ENCODE measurements around the gene PIEZO2.

The PIEZO2 gene

DNA sequence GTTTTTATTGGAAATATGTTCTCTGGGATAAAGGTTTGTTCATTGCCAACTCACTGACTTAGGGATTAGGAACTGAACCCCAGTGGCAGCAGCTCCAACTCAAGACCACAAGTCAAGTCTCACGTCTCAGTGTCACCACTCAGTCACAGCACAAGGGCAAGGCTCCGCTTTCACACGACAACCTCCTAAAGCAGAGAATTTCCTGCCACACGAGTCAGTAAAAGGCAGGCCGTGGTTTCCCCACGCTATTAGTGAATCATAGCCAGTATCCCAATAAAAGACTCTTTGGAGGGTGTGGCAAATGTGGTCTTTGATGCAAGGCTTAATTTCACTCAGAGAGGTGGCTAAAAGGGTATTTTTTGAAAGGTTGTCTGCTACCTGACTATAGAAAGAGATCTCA is 57.6 kb downstream of the PIEZO2 start:
- Histone ChIP-seq H3K4me3 (ENCODE audit: extremely low read depth, insufficient read depth, low read length, poor library complexity, severe bottlenecking) (no peak overlapping the region), H3K36me3 (ENCODE audit: control insufficient read depth, insufficient read depth, low read length) (no peaks in the 10 kb centered on the region), H3K4me1 (ENCODE audit: control insufficient read depth, insufficient read depth, low read length, poor library complexity, severe bottlenecking) (peaks cover 12% of the 10 kb centered on the region), H3K27ac (ENCODE audit: low read depth, low read length, severe bottlenecking) (no peak overlapping the region), H3K9me3 (ENCODE audit: control insufficient read depth, low read length) (no peaks in the 10 kb centered on the region)
- WGBS, 2 experiments (ENCODE audit: insufficient coverage in 2 of 2) = 90 to 100% methylated on average over 2 to 3 of the region's 6 CpGs

GRCh38 chr18:11089931-11090715 is 59.2 kb downstream of the PIEZO2 start:
- H3K4me3 ChIP-seq (ENCODE audit: extremely low read depth, insufficient read depth, low read length, poor library complexity, severe bottlenecking) = no peak overlapping the region
- 83 to 100% methylated on average over 4 of the region's 9 CpGs for WGBS, 2 experiments (ENCODE audit: insufficient coverage in 2 of 2)
- H3K36me3 ChIP-seq (ENCODE audit: control insufficient read depth, insufficient read depth, low read length) = no peaks in the 10 kb centered on the region
- H3K27ac ChIP-seq (ENCODE audit: low read depth, low read length, severe bottlenecking) = no peak overlapping the region
- H3K4me1 ChIP-seq (ENCODE audit: control insufficient read depth, insufficient read depth, low read length, poor library complexity, severe bottlenecking) = peaks cover 9% of the 10 kb centered on the region
- H3K9me3 ChIP-seq (ENCODE audit: control insufficient read depth, low read length) = no peaks in the 10 kb centered on the region

GRCh38 chr18:11081009-11081532 is 68.3 kb downstream of the PIEZO2 start:
- Histone ChIP-seq H3K4me1 (ENCODE audit: control insufficient read depth, insufficient read depth, low read length, poor library complexity, severe bottlenecking) (no peaks in the 10 kb centered on the region), H3K27ac (ENCODE audit: low read depth, low read length, severe bottlenecking) (no peak overlapping the region), H3K36me3 (ENCODE audit: control insufficient read depth, insufficient read depth, low read length) (no peaks in the 10 kb centered on the region), H3K4me3 (ENCODE audit: extremely low read depth, insufficient read depth, low read length, poor library complexity, severe bottlenecking) (no peak overlapping the region), H3K9me3 (ENCODE audit: control insufficient read depth, low read length) (no peaks in the 10 kb centered on the region)
- 75 to 100% methylated on average over 1 of the region's 2 CpGs for WGBS, 2 experiments (ENCODE audit: insufficient coverage in 2 of 2)

DNA sequence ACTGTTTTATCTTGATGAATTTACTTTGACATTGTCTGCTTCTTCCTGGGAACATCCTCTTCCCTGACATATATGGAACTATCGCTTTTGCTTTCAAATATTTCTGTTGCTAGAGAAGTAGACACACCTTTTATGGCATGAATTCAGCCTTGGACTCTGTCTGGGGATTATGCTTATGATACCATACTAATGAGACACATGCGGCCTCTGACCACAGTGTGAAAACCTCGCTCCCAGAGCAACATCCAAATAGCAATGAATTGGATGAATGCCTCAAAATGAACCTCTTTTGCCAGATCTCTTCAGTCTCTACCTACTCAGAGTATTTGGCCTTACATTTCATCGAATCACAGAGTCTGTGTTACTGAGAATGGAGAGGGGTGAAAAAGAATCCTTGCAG is 70.9 kb downstream of the PIEZO2 start:
- Histone ChIP-seq H3K27ac (ENCODE audit: low read depth, low read length, severe bottlenecking) (no peak overlapping the region), H3K9me3 (ENCODE audit: control insufficient read depth, low read length) (no peaks in the 10 kb centered on the region), H3K4me1 (ENCODE audit: control insufficient read depth, insufficient read depth, low read length, poor library complexity, severe bottlenecking) (no peaks in the 10 kb centered on the region), H3K4me3 (ENCODE audit: extremely low read depth, insufficient read depth, low read length, poor library complexity, severe bottlenecking) (no peak overlapping the region), H3K36me3 (ENCODE audit: control insufficient read depth, insufficient read depth, low read length) (no peaks in the 10 kb centered on the region)
- 93 to 94% methylated on average over 2 of the region's 4 CpGs for WGBS, 2 experiments (ENCODE audit: insufficient coverage in 2 of 2)

DNA sequence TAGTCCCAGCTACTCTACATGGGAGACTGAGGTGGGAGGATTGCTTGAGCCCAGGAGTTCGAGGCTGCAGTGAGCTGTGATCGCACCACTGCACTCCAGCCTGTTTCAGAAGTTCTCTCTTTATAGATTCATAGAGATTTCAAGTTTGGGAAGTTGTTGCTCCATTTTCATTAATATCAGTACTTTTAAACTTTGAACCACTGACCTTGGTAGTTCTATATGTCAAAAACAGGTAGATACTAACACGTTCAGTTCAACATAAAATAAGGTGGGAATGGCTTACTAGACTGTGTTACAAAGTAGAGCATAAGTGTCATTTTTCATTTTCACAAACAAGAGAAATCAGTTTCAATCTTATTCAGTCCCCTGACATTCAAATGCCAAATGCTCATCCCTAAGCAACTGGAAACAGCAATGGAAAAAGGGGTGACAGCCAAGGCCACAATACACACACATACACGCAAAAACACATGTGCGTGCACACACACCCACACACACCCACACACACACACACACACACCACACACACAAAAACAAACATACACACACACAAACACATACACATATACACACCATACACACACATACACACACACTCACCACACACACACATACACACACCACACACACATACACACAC is 71.7 kb downstream of the PIEZO2 start:
- no peaks in the 10 kb centered on the region for H3K9me3 ChIP-seq (ENCODE audit: control insufficient read depth, low read length)
- no peaks in the 10 kb centered on the region for H3K36me3 ChIP-seq (ENCODE audit: control insufficient read depth, insufficient read depth, low read length)
- H3K4me3 ChIP-seq (ENCODE audit: extremely low read depth, insufficient read depth, low read length, poor library complexity, severe bottlenecking) = no peak overlapping the region
- WGBS, 2 experiments (ENCODE audit: insufficient coverage in 2 of 2) = 90 to 94% methylated on average over 2 to 3 of the region's 5 CpGs
- H3K4me1 ChIP-seq (ENCODE audit: control insufficient read depth, insufficient read depth, low read length, poor library complexity, severe bottlenecking) = no peaks in the 10 kb centered on the region
- H3K27ac ChIP-seq (ENCODE audit: low read depth, low read length, severe bottlenecking) = no peak overlapping the region

DNA sequence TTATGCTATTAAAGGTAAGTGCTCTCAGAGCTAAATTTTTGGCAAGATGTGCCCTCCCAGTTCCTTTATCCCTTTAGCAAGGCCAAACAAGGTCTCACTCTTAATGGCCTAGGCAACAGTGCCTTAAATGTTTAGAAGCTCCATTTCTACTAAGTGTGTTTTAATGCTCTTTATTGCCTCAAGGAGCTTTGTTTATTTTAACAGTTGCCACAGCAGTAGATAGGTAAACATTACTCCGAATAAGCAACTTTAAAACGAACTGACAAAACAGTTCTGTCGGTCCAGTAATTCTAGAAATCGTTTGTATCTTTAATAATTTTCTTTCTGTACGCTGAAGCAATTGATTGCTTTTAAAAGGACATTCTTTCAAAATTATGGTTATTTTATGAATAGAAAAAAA is 74.5 kb downstream of the PIEZO2 start:
- Histone ChIP-seq H3K4me1 (ENCODE audit: control insufficient read depth, insufficient read depth, low read length, poor library complexity, severe bottlenecking) (no peaks in the 10 kb centered on the region), H3K27ac (ENCODE audit: low read depth, low read length, severe bottlenecking) (no peak overlapping the region), H3K9me3 (ENCODE audit: control insufficient read depth, low read length) (no peaks in the 10 kb centered on the region), H3K36me3 (ENCODE audit: control insufficient read depth, insufficient read depth, low read length) (no peaks in the 10 kb centered on the region), H3K4me3 (ENCODE audit: extremely low read depth, insufficient read depth, low read length, poor library complexity, severe bottlenecking) (no peak overlapping the region)
- WGBS, 2 experiments (ENCODE audit: insufficient coverage in 2 of 2) = 67% methylated on average over 3 of the region's 5 CpGs; no CpG with 5 or more reads in 1 of the 2 experiments

- Histone ChIP-seq H3K27ac (ENCODE audit: low read depth, low read length, severe bottlenecking) (no peak overlapping the region), H3K36me3 (ENCODE audit: control insufficient read depth, insufficient read depth, low read length) (no peaks in the 10 kb centered on the region), H3K4me3 (ENCODE audit: extremely low read depth, insufficient read depth, low read length, poor library complexity, severe bottlenecking) (no peak overlapping the region), H3K9me3 (ENCODE audit: control insufficient read depth, low read length) (no peaks in the 10 kb centered on the region), H3K4me1 (ENCODE audit: control insufficient read depth, insufficient read depth, low read length, poor library complexity, severe bottlenecking) (no peaks in the 10 kb centered on the region)
- WGBS, 2 experiments (ENCODE audit: insufficient coverage in 2 of 2) = 95 to 98% methylated on average over 6 to 8 of the region's 9 CpGs
These were observed 75.4 kb downstream of the PIEZO2 start for GRCh38 chr18:11073971-11074370.

DNA sequence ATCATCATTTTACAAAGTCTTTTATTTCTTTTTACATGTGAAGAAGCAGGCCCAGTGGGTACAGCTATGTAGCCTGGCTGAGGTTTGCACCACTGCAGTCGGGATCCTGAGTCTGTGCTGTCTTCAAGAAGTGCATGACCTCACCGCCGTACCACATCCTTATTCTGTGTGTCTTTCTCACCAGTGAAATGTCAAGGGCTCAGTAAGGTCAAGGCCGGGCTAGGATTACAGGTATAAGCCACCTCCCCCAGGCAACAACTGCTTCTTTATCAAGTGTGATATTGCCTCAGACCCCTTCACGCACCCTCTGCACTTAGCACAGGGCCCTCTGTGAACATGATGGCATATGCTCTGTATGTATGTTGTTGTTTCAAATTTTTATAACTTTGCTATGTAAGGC is 76.7 kb downstream of the PIEZO2 start:
- no peak overlapping the region for H3K4me3 ChIP-seq (ENCODE audit: extremely low read depth, insufficient read depth, low read length, poor library complexity, severe bottlenecking)
- no peaks in the 10 kb centered on the region for H3K9me3 ChIP-seq (ENCODE audit: control insufficient read depth, low read length)
- H3K36me3 ChIP-seq (ENCODE audit: control insufficient read depth, insufficient read depth, low read length) = no peaks in the 10 kb centered on the region
- no peak overlapping the region for H3K27ac ChIP-seq (ENCODE audit: low read depth, low read length, severe bottlenecking)
- 92% methylated on average over 2 to 4 of the region's 5 CpGs for WGBS, 2 experiments (ENCODE audit: insufficient coverage in 2 of 2)
- no peaks in the 10 kb centered on the region for H3K4me1 ChIP-seq (ENCODE audit: control insufficient read depth, insufficient read depth, low read length, poor library complexity, severe bottlenecking)

DNA sequence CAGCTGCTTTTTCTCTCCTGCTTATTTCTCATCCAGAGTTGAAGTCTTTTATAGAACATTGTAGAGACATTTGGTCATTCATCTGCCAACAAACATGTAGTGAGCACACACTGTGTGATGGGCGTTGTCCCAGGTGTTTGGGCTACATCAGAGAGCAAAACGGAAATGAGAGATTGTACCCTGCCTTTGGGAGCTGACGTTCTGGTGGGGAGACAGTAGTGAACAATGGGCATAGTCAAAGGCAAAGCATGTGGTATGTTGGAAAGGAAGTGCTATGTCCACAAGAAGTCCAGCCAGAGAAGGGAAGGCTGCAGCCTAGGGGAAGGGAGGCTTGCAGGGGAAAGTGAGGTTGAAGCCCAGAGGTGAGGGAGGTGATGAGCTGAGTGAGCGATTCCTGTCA is 78.1 kb downstream of the PIEZO2 start:
- no peaks in the 10 kb centered on the region for H3K4me1 ChIP-seq (ENCODE audit: control insufficient read depth, insufficient read depth, low read length, poor library complexity, severe bottlenecking)
- H3K27ac ChIP-seq (ENCODE audit: low read depth, low read length, severe bottlenecking) = no peak overlapping the region
- no peaks in the 10 kb centered on the region for H3K36me3 ChIP-seq (ENCODE audit: control insufficient read depth, insufficient read depth, low read length)
- no peaks in the 10 kb centered on the region for H3K9me3 ChIP-seq (ENCODE audit: control insufficient read depth, low read length)
- 91 to 93% methylated on average over 4 of the region's 4 CpGs for WGBS, 2 experiments (ENCODE audit: insufficient coverage in 2 of 2)
- H3K4me3 ChIP-seq (ENCODE audit: extremely low read depth, insufficient read depth, low read length, poor library complexity, severe bottlenecking) = no peak overlapping the region

- Histone ChIP-seq H3K9me3 (ENCODE audit: control insufficient read depth, low read length) (no peaks in the 10 kb centered on the region), H3K4me3 (ENCODE audit: extremely low read depth, insufficient read depth, low read length, poor library complexity, severe bottlenecking) (no peak overlapping the region), H3K27ac (ENCODE audit: low read depth, low read length, severe bottlenecking) (no peak overlapping the region), H3K36me3 (ENCODE audit: control insufficient read depth, insufficient read depth, low read length) (no peaks in the 10 kb centered on the region), H3K4me1 (ENCODE audit: control insufficient read depth, insufficient read depth, low read length, poor library complexity, severe bottlenecking) (no peaks in the 10 kb centered on the region)
- WGBS, 2 experiments (ENCODE audit: insufficient coverage in 2 of 2) = 81 to 83% methylated on average over 8 to 10 of the region's 11 CpGs
These were observed 78.8 kb downstream of the PIEZO2 start for GRCh38 chr18:11070593-11070992.

DNA sequence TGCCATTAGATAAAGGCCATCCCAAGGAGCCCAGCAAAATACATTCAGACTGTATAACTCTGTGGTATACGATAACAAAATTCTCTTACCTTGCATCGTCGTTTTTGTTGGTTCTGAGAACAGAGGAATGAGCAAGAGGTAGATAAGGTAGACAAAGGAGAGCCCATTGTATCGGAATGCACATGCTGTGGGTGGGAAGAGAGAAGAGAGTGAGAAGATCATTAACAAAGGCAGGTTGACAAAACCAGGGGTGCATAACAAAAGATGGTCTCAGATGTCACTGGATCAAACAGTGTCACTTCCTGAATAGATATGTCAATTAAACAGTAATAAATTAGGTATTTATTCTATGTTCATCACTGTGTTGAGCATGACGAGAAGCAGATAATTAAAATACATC is 83.3 kb downstream of the PIEZO2 start:
- no peaks in the 10 kb centered on the region for H3K9me3 ChIP-seq (ENCODE audit: control insufficient read depth, low read length)
- no peaks in the 10 kb centered on the region for H3K4me1 ChIP-seq (ENCODE audit: control insufficient read depth, insufficient read depth, low read length, poor library complexity, severe bottlenecking)
- no peak overlapping the region for H3K27ac ChIP-seq (ENCODE audit: low read depth, low read length, severe bottlenecking)
- H3K36me3 ChIP-seq (ENCODE audit: control insufficient read depth, insufficient read depth, low read length) = no peaks in the 10 kb centered on the region
- WGBS, 2 experiments (ENCODE audit: insufficient coverage in 2 of 2) = 75 to 80% methylated on average over 1 of the region's 5 CpGs
- H3K4me3 ChIP-seq (ENCODE audit: extremely low read depth, insufficient read depth, low read length, poor library complexity, severe bottlenecking) = no peak overlapping the region

All from mesodermal cell (in vitro differentiated cells).